ENCODE results near the gene CBLN4. TPM values are rescaled to one million over a fixed set of nuclear protein-coding genes. Genes with fewer than 3 reads are reported as not detected.

The CBLN4 gene
- total RNA-seq, 1 experiment from 2014 or later = not detected

- Histone ChIP-seq H3K4me3 (ENCODE audit: low read depth, low read length, poor library complexity, severe bottlenecking) (no peak overlapping the region), H3K36me3 (ENCODE audit: insufficient read depth, low read length, poor library complexity, severe bottlenecking) (no peaks in the 10 kb centered on the region), H3K27ac (ENCODE audit: low read depth, low read length, poor library complexity, severe bottlenecking) (no peak overlapping the region), H3K9me3 (ENCODE audit: low read depth, low read length, poor library complexity, severe bottlenecking) (peaks cover 36% of the 10 kb centered on the region), H3K4me1 (ENCODE audit: insufficient read depth, low read length, poor library complexity, severe bottlenecking) (no peaks in the 10 kb centered on the region), H3K27me3 (replicated peaks; ENCODE audit: insufficient read depth, low read depth, low read length, poor library complexity) (no peaks in the 10 kb centered on the region)
- ChIA-PET CTCF (no interaction called here), POLR2A (ENCODE audit: low non-redundant PET) (no interaction called here)
- TF ChIP-seq EZH2 (IDR thresholded peaks at IDR 0.05; ENCODE audit: borderline replicate concordance, low read depth, low read length, poor library complexity, severe bottlenecking) = no peak
- TF ChIP-seq, protein P1, sequence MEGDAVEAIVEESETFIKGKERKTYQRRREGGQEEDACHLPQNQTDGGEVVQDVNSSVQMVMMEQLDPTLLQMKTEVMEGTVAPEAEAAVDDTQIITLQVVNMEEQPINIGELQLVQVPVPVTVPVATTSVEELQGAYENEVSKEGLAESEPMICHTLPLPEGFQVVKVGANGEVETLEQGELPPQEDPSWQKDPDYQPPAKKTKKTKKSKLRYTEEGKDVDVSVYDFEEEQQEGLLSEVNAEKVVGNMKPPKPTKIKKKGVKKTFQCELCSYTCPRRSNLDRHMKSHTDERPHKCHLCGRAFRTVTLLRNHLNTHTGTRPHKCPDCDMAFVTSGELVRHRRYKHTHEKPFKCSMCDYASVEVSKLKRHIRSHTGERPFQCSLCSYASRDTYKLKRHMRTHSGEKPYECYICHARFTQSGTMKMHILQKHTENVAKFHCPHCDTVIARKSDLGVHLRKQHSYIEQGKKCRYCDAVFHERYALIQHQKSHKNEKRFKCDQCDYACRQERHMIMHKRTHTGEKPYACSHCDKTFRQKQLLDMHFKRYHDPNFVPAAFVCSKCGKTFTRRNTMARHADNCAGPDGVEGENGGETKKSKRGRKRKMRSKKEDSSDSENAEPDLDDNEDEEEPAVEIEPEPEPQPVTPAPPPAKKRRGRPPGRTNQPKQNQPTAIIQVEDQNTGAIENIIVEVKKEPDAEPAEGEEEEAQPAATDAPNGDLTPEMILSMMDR (conservative IDR thresholded peaks at IDR 0.05; ENCODE audit: low read depth, low read length) = no peak
- no peak for DNase-seq (ENCODE audit: low spot score)
- intact Hi-C loops (cut with micrococcal nuclease; ENCODE audit: unreplicated experiment) = no loop called here
- no TSS peak for BruUV-seq (replicated peaks)
Observed at GRCh38 chr20:55953201-55953600, 52.1 kb downstream of the CBLN4 start.

- ChIA-PET CTCF (no interaction called here), POLR2A (ENCODE audit: low non-redundant PET) (no interaction called here)
- Histone ChIP-seq H3K27ac (ENCODE audit: low read depth, low read length, poor library complexity, severe bottlenecking) (no peak overlapping the region), H3K27me3 (replicated peaks; ENCODE audit: insufficient read depth, low read depth, low read length, poor library complexity) (no peaks in the 10 kb centered on the region), H3K4me3 (ENCODE audit: low read depth, low read length, poor library complexity, severe bottlenecking) (no peak overlapping the region), H3K36me3 (ENCODE audit: insufficient read depth, low read length, poor library complexity, severe bottlenecking) (no peaks in the 10 kb centered on the region), H3K9me3 (ENCODE audit: low read depth, low read length, poor library complexity, severe bottlenecking) (peaks cover 38% of the 10 kb centered on the region), H3K4me1 (ENCODE audit: insufficient read depth, low read length, poor library complexity, severe bottlenecking) (no peaks in the 10 kb centered on the region)
- no peak for DNase-seq (ENCODE audit: low spot score)
- no TSS peak for BruUV-seq (replicated peaks)
- intact Hi-C loops (cut with micrococcal nuclease; ENCODE audit: unreplicated experiment) = no loop called here
- TF ChIP-seq, protein P1 (conservative IDR thresholded peaks at IDR 0.05; ENCODE audit: low read depth, low read length) = no peak
- no peak for TF ChIP-seq EZH2 (IDR thresholded peaks at IDR 0.05; ENCODE audit: borderline replicate concordance, low read depth, low read length, poor library complexity, severe bottlenecking)
Observed at GRCh38 chr20:55947701-55948100, 57.6 kb downstream of the CBLN4 start.

Other genes starting within 250 kb of the CBLN4 start
- gene MC3R, start 243.2 kb upstream of the CBLN4 start, total RNA-seq (2021) = not detected in 2 replicates

All from A673 (cell line).